Activated effector memory CD4-positive, alpha-beta T cell treated with Interleukin-2 at 50 U/mL for 16 hours (primary cell): ENCODE results near the gene IL16.
A peak's percentile ranks its signal among the peaks of the same experiment; 100 is the strongest.

Experiments
- DNase-seq: peaks from one replicate; pipeline ENCODE4 v3.0.0-alpha.2; 2020

IL16 gene

DNA sequence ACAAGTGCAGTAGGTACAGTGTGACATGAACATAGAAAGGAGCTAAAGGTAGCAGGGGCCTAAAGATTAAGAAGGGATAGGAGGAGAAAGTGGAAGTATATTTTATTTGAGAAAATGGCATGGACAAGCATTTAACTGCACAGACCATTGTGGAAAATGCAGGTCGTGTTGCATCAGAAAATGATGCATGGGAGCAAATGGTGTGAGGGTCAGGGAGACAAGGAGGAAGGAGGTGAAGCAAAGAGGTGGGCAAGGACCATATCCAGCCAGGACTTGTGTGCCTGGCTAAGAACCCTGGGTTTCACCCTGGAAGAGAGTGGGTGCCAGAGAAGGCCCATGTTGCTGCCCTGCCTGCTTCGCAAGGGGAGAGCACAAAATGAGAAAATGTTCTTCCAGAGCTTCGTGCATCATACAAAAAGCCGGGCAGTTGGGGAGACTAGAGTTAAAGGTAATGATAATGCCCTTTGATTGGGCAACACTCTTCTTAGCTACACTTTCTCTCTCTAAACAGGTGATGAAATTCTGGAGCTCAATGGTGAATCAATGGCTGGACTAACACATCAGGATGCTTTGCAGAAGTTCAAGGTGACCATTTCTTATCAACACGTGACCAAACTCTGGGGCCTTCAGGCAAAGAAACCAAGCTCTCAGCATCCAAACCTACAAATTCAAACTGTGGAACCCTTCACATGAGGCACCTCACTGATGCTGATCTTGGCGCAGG lies 81.8 kb downstream of the IL16 start:
- no peak for DNase-seq

DNA sequence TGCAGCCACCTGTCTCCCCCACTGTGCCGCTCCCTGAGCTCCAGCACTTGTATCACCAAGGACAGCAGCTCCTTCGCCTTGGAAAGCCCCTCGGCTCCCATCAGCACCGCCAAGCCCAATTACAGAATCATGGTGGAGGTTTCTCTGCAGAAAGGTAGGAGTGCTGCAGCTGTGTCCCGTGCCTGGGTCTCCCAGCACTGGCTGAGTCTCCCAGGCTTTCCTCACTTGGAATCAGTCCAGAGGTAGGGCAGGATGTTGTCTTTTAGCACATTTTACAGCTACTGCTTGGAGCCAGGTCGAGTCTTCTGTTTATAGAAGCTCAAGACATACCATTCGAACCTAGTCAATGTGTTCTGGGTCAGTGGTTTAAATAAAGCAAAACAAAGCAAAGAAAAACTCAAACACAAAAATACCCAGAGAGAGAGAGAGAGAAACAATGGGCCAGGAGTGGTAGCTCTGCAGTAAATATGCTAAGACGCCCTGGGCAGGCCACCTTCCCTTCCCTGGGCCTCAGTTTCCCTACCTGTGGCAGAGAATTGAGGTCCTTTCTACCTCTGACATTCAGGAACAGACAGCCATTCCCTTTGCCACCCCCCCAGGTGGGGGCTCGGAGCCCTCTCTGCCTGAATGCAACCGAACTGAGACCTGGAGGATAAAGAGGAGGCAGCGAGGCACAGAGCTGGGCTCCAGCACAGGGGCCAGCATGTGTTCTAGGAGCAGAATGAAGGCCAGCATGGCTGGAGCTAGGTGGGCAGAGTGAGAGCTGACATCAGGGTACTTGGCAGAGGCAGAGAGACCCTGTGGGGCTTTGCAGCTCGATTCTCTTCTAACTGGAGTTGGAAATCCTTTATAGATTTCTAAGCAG lies 83.2 kb downstream of the IL16 start:
- no peak for DNase-seq

DNA sequence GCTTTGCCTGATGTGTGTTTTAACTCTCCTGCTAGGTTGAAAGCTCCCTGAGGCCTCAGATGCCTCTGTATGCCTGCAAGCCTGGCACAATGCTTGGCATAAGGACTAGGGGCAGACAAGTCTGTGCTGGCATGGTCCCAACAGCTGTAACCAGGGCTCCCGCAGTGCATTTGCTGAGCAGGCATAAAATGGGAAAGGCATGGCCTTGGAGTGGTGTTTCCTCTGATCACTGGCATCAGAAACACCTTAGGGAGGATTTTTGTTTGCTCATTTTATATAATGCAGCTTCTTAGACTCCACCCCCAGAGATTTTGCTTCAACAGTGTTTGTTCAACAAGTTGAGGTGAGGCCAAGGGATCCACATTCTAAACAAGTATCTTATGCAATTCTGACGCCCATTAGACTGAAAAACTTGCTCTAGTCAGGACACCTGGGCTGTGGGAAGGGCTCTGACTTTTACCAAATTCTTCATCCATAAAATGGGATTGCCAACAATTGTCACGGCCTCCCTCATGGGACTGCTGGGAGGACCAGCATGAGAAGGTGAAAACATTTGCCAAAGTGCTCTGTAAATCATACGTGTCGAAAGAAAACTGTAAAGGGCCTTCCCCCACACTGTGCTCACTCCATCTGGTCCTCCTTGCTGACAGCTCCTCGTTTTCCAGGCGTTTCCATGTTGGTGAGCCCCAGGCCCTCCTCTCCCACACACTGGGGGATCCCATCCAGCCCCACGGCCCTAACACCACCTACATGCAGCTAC lies 84.2 kb downstream of the IL16 start:
- DNase-seq: no peak

DNA sequence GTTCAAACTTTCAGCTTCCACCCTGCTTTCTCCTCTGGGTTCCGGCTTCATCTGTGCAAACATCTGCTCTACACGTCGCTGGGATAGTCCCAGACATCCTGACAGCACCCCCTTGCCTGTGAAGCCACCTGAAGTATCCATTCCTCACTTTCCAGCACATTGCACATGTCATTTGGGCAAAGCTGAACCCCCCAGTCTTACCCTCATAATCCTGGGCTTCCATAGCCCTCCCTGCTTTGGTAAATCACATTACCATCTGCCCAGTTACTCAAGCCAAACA lies 84.7 kb downstream of the IL16 start:
- DNase-seq: no peak

DNA sequence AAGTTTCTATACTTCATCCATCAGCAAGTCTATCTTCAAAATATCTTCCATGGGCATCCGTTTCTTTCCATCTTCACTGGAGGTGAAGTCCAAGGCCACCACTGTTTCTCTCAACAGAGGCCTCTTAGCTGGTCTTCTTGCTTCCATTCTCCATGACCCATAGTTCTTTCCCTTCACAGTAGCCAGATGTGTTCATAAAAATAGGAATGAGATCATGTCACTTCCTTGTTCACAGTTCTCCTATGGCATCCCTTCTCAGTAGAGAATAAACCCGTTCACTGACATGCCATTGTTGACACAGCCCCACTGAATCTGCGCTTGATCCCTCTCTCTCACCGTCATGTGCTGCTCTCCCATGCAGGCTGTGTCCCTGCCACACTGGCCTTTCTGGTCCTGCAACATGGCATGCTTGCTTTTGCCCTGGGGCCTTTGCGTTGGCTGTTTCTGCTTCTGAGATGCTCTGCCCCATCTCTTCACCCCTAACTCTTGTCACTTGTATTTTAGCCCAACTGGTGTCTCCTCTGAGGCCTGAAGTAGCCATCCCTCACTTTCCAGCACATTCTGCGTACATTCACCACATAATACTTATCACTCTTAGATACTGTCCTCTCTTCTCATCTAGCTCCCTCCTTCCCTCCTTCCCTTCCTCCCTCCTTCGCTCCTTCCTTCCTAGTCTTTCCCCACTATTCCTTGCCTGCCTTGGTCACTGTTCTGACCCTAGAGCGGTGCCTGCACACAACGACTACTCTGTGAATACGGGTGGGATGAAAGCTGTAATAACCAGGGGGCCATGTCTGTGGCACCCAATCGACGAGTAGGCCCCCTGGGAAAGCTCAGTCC lies 85.3 kb downstream of the IL16 start:
- DNase-seq: no peak

DNA sequence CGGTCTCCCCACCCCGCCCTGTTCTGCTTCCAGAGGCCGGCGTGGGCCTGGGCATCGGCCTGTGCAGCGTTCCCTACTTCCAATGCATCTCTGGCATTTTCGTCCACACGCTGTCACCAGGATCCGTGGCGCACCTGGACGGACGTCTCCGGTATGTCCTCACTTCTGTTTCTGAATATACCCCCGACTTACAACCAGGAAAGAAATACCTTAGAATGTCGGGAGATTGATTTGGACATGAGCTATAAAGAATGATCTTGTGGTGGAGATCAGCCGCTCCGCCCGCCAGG lies 85.9 kb downstream of the IL16 start:
- DNase-seq: no peak

DNA sequence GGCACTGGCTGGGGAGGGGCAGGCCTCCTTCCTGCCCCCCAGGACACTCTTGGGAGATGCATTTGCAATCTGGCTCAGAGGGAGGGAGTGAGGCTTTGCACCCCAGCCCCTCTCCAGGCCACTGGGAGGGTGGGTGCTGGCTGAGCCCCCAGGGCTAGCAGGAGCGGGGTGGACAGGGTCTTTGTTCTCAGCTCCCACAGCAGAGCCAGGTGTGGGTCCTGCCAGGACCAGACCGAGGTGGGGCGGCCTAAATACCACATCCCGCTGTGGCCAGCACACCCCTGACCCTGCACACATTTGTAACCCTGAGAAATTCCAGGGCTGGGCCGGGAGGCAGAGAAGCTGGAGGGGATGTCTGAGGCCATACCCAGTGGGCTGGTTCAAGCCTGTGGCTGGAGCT lies 86.2 kb downstream of the IL16 start:
- no peak for DNase-seq

DNA sequence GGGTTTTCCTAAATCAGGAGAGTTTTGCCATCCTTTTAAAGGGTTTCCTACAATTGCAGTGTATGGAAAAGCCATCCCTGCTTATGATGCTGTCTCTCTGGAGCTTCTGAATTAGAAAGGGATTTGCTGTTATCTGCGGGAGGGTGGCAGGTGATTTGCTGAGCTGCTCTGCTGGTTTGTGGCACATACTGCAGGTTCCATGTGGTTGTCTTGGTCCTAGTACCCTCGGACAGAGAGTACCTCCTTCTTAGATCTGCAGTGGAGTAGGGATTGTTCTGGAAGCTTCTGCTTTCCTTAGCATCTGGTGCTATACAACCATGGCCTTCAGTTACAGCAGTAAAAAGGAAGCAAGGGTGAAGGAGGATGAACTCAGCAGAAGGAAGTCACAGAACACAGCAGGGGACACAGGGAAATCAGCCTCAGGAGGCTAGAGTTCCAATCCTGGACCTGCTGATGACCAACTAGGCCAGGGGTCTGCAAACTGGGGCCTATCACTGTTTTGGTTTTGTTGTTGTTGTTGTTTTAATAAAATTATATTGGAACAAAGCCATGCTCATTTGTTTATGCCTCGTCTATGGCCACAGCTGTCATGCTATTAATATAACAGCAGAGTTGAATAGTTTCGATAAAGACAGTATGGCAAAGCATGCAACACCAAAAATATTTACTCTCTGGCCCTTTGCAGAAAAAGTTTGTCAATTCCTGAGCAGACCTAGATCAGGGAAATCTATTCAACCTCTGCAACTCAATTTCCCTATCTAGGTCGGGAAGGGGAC lies 87.8 kb downstream of the IL16 start:
- no peak for DNase-seq

DNA sequence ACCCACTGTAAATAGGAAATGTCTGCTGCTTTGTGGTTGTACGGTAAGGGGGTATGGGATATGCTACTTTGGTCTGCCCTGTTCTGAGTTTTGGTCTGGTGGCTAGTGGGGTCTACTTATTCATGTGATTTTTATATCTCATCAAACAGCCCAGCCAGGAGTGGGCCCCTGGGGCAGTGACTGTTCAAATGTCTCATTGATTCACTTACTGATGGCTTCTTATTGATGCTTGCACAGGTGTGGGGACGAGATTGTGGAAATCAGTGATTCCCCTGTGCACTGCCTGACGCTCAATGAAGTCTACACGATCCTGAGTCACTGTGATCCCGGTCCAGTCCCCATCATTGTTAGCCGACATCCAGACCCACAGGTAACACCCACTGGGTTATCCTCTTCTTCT lies 88.8 kb downstream of the IL16 start:
- no peak for DNase-seq

DNA sequence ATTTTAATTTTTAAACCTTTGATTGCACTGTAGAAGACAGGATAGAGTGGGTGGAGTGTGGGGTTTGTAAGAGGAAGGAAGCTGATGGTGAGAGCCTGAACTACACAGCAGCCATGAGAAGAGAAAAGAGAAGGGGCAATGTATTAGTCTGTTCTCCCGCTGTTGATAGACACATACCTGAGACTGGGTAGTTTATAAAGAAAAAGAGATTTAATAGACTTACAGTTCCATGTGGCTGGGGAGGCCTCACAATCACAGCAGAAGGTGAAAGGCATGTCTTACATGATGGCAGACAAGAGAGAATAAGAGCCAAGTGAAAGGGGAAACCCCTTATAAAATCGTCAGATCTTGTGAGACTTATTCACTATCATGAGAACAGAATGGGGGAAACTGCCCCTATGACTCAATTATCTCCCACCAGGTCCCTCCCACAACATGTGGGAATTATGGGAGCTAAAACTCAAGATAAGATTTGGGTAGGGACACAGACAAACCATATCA lies 90.0 kb downstream of the IL16 start:
- DNase-seq: no peak

DNA sequence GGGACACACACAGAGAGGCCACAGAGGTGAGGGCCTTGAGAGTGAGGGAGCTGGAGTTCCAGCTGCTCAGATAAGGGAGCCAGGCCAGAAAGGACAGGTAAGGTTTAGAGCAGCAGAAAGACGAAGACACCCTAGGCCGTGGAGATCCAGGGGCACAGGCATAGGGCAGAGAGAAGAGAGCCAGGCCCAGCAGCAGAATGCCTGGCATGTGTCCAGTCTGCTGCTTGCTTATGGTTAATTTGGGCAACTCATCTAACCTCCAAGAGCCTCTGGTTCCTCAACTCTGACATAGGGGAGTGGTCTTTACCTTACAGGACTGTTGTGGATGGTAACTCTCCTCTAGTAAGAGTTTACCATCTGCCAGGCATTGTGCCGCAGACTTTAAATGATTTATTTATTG lies 91.4 kb downstream of the IL16 start:
- no peak for DNase-seq

DNA sequence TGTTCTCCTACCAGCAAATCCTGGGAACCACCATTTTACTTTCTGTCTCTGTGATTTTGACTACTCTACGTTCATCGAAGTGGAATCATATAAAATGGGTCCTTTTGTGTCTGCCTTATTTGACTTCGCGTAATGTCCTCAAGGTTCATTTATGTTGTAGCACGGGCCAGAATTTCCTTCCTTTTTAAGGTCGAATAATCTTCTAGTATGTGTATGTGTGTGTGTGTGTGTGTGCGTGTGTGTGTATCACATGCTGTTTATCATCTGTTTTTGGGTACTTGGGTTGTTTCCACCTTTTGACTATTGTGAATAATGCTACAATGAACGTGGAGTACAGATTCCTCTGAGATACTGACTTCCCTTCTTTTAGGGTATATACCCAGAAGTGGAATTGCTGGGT lies 91.9 kb downstream of the IL16 start:
- no peak for DNase-seq

DNA sequence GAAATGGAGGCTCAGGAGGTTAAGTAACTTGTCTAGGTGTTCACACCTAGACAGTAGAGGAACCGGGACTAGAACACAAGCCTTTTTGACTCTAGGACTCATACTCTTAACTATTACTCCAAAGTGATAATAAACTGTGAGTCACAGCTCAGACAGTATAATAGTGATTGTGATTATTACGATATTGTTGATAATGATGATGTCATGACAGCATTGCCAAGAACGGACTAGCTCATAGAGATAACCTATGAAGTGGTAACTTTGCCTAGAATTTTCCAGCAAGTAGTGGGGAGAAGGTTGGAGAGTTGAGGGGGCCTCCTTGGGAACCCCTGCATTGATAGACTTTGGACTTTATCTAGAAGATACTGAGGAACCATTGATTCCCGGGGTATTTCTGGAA lies 93.2 kb downstream of the IL16 start:
- DNase-seq: no peak

DNA sequence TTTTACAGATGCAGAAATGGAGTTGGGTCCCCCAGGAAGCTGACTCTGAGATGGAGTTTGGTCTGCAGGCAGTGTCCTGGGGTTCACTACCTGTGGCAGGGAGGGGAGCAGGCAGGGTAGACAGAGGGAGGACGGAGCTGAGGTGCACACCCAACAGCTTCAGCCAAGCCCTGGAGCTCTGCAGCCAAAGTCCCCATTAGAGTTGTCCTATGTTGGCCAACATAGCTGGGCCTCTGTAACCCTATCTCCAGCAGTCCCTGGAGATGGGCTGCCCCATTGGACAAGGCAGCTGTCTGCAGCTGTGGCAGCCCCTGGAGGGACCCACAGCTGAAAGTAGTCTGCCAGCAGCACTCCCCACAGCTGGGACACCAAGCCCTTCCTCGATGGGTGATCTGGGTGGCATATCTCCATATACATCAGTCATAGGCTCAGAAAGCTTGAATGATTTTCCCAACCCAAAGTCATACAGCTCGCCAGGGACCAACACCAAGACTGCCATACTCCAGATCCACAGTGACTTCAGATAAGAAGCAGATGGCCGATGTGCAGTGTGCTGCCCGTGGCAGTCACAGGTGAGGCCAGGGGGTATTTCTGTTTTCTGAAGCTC lies 95.3 kb downstream of the IL16 start:
- no peak for DNase-seq

DNA sequence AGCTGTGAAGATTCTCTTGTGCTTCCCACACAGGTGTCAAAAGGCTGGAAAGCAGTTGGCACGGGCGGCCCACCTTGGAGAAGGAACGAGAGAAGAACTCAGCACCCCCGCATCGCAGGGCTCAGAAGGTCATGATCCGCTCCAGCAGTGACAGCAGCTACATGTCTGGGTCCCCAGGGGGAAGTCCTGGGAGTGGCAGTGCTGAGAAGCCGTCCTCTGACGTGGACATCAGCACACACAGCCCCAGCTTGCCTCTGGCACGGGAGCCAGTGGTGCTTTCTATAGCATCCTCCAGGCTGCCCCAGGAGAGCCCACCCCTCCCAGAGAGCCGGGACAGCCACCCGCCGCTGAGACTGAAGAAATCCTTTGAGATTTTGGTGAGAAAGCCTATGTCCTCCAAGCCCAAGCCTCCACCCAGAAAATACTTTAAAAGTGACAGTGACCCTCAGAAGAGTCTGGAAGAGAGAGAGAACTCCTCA lies 95.9 kb downstream of the IL16 start:
- DNase-seq: no peak

DNA sequence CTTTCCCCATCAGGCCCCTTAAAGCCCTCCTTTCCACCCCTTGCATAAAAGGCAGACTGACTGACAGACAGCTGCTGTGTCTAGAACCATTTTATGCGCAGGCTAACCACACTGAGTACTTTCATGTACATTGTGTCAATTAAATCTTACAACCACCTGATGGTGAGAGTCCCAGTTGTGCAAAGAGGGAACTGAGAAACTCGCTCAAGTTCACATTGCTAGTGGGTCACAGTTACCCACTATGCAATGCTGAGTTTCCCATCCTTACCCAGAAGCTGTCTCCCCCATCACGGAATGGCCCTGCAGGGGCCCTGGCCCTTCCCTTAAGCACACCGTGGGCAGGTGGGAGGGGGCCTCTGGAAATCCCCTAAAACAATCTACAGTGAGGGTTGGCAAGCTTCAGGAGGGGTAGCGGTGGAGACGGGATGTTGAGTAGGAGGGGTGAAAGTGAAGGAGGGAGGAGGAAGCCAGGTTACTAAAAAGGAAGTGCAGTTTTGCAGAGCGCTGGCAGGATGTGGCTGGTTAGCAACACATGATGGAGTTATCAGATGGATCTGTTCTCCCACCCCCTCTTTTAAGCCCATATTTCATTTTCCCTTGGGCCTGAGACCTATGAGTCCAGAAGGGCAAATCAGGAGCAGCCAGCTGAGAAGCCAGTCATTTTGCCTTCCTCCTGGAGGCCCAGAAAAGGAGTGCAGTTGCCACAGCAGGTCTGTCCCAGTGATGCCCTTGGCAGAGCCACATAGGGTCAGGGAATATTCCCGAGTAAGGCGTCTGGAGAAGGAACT lies 97.2 kb downstream of the IL16 start:
- DNase-seq: peak; percentile 68

DNA sequence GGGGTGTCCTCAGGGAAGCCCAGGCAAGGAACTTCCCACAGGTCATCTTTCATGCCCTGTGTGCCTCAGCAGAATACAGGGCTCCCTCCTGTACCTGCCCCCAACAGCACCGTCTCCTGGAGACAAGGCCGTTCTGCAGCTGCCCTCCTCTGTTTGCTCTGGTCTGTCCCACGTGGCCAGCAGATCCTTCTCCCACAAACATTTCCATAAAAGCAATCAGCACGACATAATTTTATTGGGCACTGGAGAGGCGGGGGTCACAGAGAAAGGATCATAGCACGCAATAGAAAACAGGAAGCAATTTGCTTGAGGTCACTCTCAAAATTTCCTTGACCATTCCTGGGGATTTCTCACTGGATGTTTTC lies 97.8 kb downstream of the IL16 start:
- DNase-seq: no peak

DNA sequence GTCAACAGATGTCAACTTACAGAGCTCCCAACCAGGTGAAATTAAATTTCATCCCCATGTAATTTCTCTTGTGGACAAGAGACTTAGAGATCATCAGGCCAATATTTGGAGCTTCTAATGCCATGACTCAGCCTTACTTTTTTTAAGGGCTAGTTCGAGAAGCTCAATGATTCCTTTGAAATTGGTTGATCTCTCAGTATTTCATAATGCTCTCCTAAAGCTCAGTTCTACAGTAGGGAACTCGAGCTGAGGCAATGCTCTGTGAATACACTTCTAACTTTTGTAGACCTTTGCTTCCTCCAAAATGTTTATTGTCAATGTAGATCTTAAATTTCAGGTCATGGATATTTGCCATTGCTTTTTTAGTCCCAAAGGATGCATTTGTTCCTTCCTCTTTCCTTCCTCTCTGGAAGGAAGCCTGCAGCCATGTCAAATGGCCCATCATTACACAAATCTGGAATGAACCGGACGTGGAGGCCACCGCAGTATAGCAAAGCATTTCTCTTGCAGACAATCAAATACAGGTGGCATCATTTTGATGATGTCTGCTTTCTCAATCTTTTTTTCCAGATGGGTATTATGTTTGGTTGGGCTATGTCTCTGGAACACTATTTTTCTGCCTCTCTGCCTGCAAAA lies 98.9 kb downstream of the IL16 start:
- DNase-seq: no peak

DNA sequence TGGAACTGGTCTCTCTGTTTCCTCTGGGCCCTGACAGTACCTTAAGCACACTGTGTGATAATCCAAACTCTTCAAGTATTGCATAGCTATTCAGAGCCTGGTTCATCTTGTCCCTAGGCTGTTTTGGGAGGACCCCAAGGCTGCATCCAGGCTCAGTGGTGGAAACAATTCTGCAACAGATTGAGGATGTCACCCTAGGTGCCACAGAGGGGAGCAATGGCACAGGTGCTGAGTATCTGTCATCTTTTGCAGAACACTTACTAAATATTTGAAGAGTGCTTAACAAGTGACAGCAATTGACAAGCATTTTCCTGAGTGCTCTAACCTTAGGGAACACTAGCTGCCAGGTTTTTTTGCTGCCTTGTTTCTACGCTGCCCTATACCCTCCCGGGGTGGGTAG lies 99.5 kb downstream of the IL16 start:
- DNase-seq: no peak

DNA sequence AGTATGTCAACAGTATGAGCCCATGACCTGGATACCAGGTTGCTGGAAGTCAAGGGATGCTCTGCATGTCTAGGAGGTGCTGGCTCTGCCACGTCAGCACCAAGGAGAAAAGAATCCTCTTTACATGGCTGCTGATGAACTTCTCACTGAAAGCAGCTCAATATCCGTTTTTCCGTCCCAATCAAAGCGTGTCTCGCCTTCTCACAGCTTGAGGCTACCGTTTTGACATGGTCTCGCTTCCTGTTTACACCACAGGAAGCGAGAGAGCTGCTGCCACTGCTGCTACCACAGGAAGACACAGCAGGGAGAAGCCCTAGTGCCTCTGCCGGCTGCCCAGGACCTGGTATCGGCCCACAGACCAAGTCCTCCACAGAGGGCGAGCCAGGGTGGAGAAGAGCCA lies 100.0 kb downstream of the IL16 start:
- DNase-seq: peak; percentile 71
